Activated CD8-positive, alpha-beta memory T cell treated with anti-CD3 and anti-CD28 coated beads, Interleukin-2, amount 50 U/mL, for 24 hours (primary cell): ENCODE measurements around the gene ULK4.
"Not testable (repeated sequence)": the region's sequence is repeated elsewhere in the genome, so short reads cannot be mapped to it uniquely, and the experiment has no call there.

Source experiments
- DNase-seq: peaks from one replicate; pipeline ENCODE4 v3.0.0-alpha.2; 2020; ENCODE audit errors: extremely low read depth

Gene ULK4

DNA sequence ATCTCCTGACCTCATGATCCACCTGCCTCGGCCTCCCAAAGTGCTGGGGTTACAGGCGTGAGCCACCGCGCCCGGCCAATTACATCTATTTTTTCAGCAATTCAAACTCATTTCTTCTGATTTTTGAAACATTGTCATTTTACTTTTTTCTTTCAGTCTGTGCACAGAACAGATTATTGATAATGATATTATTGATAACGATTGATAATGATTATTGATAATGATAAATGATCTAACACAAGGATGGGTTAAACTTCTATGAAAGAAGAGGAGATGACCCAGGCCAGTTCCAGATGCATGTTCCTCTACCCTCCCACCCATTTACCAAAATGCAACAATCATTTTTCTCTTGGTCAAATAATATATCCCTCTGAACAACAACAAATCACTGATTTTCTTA, 644.6 kb downstream of the ULK4 start:
- DNase-seq = no peak

DNA sequence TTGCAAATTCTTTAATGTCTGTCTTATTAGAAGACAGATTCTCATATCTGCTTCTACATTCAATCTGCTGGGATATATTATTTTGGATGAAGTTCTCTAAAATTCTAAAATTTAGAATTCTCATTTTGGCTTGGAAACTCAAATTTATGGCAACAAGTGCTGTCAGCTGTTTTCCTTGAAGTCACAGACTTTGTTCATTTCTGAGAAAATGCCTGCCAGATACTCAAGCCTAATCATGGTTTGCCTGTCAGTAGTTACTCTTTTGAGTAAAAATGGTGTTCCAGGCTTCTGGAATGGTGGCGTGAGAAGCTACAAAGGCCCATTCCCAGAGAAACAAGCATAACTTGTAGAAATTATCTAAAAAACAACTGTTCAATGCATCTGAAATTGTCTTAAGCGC, 646.8 kb downstream of the ULK4 start:
- DNase-seq = no peak

DNA sequence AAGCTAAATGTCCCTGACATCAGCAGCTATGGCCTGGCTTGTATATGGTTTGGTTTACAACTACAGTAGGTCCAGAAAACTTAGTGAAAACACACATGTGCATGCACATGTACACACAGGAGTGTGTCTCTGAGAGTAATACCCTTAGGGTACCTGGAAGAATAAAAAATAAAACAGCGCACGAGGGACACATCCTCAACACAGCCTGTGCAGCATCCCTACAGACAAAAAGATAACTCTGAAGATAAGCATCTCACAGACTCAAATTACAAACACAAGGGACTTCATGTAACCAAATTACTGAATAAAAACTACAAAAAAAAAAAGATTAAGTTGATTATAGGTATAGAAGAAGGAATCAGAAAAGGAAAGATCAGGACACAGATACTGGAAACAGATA, 653.8 kb downstream of the ULK4 start:
- DNase-seq = no peak

DNA sequence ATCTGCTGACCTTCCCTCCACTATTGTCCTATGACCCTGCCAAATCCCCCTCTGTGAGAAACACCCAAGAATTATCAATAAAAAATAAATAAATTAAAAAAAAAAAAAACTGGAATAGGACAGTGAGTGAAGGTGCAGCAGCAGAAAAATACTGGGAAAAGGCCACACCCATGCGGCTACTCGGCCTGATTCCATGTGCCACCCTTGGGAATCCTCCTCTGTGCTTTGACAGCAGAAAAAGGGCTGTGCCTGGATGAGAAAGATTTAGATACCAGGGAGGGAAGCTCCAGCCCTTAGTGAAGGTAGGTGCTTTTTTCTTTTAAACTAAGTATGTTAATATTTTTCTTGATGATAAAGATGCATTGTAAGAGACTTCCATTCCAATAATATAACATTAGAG, 654.8 kb downstream of the ULK4 start:
- DNase-seq = no peak

DNA sequence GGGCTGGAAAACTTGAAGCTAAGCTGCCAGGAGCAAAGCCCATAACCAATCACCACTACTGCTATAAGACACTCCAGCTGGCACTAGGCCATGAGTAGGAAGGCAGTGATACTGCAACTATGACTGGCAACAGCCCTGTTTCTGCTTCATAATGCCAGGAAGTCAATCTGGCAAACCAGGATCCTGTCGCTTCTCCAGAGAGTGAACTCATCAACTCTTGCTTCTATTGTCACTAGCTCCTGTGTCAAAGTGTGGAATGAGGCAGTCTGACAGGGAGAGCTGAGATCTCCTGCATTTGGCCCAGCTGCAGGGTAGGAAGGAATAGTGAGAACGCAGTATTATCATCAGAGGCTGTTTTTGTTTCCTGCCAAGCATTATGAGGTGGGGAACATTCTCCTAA, 657.3 kb downstream of the ULK4 start:
- DNase-seq = no peak

DNA sequence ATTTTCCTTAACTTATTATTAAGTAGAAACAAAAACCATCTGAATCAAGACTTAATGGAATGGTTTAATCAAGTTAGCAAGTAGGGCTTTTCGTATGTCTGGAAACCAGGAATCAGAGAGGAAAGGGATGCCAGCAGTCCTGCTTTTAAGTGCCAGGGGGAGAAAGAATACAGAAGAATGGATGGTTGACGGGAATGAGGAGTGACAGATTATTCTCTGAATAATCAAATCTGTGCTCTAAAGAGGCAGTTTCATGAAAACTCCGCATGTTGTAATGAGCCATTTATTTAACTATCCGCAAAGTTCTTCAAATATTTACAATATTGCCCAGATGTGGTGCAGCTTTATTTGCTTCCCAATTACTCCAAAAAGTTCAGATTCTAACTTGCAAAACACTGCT, 659.6 kb downstream of the ULK4 start:
- no peak for DNase-seq

DNA sequence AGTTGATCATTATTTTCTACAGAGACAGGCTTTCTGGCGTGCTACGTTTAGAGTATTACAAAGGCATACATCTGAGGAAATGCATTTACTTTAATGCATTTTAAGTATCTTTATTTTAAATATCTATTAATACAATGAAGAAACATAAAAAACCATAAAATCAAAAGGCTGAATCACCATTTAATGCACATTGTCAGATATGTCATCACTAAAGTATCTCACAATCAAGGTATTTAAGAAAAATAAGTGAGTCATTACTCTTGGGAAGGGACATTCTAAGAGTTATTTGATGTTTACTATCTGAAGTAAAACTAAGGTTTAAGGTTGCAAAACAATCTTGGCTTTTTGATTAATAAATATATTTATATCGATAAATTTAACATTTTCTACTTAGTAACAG, 660.4 kb downstream of the ULK4 start:
- DNase-seq = no peak

DNA sequence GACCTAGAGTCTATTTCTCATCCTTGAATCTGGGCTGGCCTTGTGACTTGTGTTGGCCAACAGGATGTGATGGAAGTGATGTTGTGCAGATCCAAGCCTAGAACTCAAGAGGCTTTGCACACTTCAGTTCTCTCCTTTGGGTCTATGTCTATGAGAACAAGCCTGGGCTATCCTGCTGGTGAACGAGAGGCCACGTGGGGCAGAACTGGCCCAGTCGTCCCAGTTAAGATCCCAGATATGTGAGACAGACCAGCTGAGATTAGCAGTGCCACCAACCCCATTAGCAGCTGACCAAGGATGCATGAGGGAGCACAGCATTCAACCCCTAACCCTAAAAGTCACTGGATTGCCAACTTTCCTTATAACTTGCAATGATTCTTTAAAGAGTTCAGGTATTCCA, 662.9 kb downstream of the ULK4 start:
- no peak for DNase-seq

DNA sequence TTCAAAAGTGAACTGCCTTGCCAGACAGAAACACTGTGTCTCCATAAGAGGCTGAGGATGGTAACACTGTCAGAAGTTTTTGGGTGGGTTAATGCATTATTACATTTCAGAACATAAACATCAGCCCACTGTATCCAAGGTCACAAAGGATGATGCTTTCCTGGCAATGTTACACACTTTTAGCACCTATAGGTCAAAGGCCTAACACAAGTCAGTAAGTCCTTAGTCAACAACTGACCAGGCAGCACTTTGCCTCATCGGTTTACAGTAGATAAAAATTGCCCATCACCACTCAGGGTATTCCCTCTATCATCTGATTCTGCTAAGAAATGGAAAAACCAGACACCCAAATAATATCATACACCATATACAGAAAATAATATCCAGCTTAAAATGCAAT, 664.2 kb downstream of the ULK4 start:
- no peak for DNase-seq

DNA sequence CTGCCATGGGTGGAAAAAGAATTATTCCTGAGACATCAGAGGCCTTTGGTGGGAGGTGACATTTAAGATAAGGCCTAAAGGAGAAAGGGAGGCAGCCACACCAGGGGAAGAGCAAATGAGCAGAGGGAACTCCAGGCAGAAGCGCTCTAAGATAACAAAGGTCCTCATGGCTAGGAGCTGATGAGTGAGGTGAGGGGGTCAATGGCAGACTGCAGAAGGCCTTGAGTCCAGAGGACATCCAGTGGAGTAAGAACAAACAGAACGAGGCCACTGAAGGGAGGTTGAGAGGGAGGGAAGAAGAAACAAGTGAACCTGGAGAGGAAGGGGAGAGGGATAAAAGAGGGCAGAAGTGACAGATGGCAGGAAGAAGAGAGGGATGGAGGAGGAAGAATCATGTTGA, 665.3 kb downstream of the ULK4 start:
- DNase-seq = no peak

DNA sequence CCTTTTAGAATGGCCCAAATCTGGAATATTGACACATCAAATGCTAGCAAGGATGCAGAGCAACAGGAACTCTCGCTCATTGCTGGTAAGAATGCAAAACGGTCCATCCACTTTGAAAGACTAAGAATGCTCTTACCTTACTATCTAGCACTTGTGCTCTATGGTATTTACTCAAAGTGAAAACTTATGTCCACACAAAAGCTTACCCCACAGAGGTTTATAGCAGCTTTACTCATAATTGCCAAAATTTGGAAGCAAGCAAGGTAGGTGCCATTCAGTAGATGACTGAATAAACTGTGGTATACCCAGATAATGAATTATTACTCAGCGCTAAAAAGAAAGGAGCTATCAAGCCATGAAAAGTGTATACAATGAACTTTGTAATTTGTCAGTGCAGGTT, 666.2 kb downstream of the ULK4 start:
- no peak for DNase-seq

DNA sequence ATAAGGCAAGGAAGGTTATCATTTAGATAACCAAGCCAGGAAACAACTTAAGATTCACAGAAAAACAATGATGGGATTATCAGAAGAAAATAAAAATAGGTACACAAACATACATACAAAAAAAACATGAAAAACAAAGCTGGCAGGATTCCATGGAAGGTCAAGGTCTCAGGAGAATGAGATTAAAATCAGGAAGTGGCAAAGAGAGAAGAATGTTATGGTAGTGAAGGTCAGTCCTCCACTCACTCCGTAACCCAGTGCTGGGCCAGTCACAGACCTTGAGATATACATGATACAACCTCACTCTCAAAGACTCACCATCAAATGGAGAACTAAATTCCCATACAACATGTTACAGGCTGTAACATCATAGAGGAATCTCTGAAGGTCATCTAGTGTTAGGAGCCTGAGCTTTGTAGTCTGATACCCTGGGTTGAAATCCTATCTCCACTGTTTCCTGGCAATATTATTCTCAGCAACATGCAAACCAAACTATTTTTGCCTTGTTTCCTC, 668.7 kb downstream of the ULK4 start:
- no peak for DNase-seq

DNA sequence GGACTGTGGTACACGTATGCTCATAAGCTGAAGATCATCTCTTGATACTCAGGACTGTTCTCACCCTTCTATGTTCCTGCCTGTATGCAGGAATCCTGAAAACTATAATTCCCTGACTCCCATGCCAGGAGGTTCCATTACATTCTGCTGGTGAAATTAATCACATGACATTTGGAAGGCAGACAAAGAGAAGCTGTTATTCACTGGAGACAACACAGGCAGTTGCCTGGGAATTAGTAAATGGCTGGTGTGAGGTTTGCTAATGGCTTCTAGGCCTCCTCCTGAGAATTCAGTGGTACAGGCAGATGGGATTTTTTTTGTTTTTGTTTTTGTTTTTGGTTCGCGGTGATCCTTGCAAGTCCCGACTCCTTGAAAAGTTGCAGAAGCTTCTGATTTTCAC, 671.2 kb downstream of the ULK4 start:
- no peak for DNase-seq

DNA sequence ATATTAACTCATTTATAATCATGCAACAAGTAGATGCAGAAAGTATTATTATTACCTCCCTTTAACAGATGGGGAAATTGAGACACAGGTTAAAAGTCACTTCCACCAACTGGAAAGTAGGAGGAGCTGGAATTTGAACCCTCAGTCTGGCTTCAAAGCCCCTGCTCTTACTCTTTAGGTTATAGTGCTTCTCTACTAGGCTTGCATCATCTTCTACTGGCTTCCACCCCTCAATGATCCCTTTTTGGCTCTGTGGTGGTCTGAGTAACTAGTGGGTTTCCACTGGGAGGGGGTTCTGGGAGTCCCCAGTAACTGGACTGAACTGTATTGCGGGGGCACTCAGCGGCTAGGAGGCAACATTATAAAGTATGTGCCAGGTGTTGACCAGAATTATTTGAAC, 671.6 kb downstream of the ULK4 start:
- no peak for DNase-seq

DNA sequence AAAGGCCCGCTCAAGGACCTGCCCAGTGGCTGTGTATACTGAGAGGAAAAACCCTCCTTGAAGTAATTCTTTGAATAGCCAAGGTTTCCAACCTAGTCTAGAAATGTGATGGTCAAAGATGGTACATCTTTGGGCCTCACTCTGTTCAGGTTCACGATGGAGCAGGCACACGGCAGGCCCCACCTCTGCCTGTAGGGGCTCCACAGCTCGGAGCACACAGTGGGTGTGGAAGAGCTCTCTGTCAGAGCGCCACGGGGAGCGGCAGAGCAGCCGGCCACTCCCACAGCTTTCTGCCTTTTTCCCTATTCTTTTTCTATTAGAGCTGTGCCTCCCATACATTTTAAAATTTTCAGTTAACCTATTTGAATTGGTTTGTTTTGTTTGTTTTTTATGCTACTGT, 673.1 kb downstream of the ULK4 start:
- no peak for DNase-seq

DNA sequence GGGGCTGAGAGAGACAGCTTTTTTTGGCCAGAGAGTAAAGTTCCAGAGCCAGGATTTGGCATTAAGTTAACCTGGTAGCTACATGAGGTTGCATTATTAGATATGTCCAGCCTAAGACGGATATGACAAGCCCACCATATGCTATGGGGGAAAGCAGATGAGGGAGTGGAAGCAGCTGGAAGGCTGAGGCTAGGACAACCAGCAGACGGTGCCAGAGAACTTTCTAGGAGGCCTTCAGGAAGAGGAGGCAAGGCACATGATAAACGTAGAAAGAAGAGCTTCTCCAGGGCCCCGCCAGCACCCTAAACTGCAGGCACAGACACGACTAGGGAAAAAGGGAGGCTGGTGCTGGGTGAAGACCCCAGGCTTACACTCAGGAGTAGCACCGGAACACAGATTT, 675.6 kb downstream of the ULK4 start:
- DNase-seq = no peak

DNA sequence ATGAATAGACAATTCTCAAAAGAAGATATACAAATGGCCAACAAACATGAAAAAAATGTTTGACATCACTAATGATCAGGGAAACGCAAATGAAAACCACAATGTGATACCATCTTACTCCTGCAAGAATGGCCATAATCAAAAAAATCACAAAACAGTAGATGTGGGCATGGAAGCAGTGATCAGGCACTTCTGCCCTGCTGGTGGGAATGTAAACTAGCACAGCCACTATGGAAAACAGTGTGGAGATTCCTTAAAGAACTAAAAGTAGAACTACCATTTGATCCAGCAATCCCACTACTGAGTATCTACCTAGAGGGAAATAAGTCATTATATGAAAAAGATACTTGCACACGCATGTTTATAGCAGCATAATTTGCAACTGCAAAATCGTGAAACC, 677.0 kb downstream of the ULK4 start:
- DNase-seq = not testable (repeated sequence)

DNA sequence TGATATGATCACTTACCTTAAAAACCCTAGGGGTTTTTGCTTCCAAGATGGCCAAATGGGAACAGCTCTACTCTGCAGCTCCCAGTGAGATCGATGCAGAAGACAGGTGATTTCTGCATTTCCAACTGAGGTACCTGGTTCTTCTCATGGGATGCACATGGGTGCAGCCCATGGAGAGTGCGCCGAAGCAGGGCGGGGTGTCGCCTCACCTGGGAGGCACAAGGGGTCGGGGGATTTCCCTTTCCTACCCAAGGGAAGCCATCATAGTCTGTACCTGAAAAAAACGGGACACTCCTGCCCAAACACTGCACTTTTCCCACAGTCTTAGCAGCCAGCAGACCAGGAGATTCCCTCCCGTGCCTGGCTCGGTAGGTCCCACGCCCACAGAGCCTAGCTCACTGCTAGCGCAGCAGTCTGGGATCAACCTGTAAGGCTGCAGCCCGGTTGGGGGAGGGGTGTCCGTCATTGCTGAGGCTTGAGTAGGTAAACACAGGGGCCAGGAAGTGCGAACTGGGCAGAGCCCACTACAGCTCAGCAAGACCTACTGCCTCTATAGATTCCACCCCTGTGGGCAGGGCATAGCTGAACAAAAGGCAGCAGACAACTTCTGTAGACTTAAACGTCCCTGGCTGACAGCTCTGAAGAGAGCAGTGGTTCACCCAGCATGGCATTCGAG, 684.0 kb downstream of the ULK4 start:
- no peak for DNase-seq

DNA sequence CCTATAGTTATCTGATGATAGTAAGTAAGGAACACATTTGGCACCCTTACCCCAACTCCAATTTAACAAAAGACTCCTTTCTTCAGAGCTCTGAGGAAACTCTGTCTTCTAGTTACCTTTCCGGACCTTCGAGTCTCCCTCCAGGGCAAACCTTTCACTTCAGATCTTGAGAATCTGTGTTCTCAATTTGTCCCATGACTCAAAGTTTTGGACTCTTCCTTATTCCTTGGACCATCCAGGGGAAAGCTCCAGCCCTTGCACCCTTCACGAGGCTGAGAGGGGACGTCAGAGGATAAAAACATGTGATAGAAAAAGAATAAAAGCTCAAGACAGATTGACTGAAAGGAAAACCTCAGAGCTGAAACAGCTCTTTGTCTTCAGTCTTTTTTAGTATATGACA, 685.7 kb downstream of the ULK4 start:
- DNase-seq = no peak

DNA sequence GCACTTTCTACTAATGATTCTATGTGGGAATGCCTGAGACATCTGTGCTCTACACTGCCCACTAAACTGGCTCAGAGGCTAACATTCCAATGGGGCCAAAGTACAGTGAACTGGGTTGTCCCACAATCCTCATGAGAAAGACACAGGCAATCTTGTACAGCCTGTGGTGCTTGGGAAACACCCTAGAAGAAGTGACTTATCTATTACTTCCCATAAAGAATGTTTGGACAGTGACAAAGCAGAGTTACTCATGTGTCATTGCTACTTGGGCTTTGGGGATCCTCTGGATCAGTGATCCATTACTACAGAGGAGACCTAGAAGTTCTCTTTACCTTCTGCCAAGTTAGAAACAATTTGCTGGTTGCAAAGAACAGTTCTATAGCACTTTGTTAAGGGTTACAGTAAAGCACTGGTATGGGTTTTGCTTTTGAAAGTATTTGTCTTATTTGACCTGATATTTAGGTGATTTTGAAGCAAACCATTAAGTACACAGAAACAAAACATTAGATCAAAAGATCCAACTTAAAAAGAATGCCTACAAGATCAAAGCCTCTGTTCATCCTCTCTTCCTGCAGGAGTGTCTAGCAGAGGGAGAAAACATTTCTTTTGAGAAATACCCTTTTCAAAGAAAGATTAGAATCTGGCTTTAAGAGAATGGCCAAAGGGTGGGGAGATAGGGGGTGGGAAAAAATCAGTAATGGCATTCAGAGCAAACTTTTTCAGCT, 686.8 kb downstream of the ULK4 start:
- DNase-seq = no peak

DNA sequence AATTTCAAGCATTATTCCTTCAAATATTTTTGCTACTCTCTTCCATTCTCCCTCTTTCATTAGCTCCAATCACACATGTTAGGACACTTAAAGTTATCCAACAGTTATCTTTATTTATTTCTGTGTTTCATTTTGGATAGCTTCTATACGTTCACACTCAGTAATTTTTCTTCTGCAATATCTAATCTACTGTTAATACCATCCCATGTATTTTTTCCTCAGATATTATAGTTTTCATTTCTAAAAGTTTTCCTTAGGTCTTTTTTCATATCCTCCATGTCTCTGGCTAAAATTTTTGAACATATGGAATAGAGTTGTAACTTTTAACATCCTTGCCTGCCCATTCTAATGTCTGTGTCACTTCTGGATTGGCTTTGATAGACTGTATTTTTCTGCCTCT, 689.2 kb downstream of the ULK4 start:
- DNase-seq = no peak

DNA sequence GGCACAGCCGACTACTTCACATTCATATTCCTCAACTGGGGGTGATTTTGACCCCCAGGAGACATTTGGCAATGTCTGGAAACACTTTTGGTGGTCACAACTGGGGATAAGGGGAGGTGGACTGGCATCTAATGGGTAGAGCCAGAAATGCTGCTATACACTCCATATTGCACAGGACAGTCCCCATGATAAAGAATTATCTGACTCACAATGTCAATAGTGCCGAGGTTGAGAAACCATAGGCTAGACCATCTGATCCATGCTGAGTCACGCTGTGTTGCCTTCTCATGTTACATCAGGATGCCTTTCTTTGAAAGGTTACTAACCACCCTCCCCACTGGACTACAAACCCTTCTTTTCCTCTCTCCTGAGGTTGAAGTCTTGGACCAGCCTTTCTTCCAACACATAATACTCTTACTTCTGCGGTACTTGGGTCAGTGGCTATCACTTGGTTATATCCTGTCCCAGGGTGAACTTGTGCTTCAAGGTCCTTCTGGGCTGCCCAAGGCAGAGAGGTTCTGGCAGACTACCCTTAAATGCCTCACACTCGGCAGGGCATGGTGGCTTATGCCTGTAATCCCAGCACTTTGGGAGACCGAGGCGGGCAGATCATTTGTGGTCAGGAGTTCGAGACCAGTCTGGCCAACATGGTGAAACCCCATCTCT, 693.8 kb downstream of the ULK4 start:
- DNase-seq = no peak

DNA sequence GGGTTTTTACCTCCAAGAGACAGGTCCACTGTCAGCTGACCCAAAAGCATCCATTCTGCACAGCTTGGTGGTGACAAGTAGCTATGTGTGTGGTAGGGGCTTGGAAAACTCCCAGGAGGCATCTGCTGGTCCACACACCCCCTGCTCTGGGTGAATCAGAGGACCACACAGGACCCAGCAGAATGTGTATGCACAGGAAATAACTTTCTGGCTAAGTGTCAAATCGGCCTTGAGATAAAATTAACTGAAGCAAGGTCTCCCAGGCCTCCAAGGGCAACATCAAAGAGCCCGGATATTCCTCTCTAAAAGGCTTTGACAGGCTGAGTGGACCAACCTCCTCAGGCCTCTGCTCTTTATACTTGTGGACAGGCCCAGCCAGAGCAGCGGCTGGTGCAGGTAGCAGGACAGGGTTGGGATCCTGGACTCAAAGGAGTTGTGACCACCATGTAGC, 696.1 kb downstream of the ULK4 start:
- DNase-seq = no peak
